ENCODE measurements around the gene FRMD3.

Gene FRMD3

GRCh38 chr9:83471241-83471640, 67.0 kb downstream of the FRMD3 start:
- DNase-seq: no peak

GRCh38 chr9:83469722-83470121, 68.5 kb downstream of the FRMD3 start:
- DNase-seq: no peak

DNA sequence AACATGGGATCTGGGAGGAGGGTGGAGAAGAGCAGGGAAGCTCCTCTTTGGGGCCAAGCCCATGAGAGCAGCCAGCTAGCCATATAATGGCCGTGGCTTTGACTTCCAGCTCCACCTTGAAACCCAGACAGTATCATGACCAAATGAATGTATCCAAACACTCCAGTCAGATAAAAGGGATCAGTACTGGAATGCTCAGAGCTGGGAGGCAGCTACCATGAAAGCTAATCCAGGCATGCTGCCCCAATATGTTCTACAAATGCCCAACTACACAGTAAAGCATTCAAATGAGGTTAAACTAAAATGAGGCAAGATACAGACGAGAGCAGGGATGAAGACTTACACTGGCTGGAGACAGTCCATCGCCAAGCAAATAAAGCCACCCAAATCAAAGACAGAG, 69.4 kb downstream of the FRMD3 start:
- DNase-seq: no peak

- DNase-seq: no peak
Observed at GRCh38 chr9:83466877-83467276, 71.3 kb downstream of the FRMD3 start.

DNA sequence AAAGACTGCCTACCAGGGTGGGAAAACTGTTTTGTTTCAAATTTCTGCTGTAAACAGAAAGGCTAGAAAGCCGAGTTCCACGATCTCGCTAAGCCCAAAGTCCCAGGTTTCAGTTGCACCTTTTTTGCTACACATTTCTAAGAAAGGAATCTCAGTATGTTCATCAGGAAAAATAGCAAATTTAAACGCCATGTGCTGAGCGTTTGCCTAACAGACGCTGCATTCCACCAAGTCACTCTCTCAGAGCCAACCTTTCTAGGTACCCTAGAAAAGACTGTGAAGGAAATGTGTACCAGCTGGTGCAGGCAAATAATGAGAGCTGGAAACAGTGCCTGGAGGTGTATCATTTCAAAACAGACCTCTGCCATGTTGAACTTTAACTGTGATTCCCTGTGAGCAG, 71.8 kb downstream of the FRMD3 start:
- DNase-seq: no peak

- DNase-seq: no peak
Observed at GRCh38 chr9:83459830-83460229, 78.4 kb downstream of the FRMD3 start.

GRCh38 chr9:83458530-83458929, 79.7 kb downstream of the FRMD3 start:
- DNase-seq: no peak

- no peak for DNase-seq
Observed at GRCh38 chr9:83457005-83457404, 81.2 kb downstream of the FRMD3 start.

DNA sequence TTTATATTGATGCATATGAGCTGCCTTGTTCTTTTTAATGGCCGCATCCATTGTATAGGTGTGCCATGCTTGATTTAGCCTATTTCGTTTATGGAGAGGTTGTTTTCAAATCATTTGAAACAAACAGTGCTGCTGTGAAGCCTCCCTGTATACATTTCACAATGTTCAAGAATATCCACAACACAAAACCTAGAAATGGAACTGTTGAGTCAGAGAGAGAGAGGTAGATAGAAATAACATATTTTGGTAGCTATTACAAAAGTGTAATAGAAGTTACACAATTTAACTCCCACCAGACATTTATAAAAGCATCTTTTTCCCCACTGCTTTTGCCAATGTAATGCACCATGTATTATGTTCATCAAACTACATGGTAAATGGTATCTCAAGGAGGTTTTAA, 82.0 kb downstream of the FRMD3 start:
- DNase-seq: no peak

- DNase-seq: no peak
Observed at GRCh38 chr9:83454076-83454475, 84.1 kb downstream of the FRMD3 start.

DNA sequence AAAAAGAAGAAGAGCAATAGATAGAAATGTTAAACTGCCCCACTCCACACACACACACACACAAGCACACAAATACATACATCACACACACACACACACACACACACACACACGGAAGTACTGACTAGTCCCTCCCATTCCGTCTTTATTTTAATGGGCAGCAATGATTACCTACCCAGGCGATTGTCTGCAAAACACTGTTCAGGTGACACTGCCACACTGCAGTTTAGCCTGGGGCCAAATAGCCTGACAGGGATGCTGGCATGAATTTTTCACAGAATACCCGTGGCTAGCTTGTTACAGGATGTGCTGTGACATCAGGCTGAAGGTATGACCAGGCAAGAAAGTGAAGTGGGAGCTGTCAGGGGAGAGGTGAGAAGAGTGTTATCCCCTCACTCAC, 86.9 kb downstream of the FRMD3 start:
- no peak for DNase-seq

DNA sequence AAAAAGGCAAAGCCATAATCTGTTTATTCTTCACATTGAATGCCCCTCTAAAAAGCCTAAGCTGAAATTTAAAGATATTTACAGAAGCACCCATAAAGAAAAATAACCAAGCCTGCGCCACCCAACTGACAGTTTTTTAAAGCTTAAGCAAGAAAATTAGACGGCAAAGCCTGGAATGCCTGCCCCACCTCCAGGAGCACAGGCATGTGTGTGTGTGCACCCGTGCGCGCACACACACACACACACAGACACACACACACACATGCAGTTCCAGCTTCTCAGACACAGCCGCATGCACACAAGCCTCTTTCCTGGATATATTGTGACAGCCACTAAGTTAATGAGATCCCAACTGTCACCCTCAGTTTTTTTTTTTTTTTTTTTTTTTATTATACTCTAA, 88.2 kb downstream of the FRMD3 start:
- no peak for DNase-seq

- no peak for DNase-seq
Observed at GRCh38 chr9:83449166-83449565, 89.0 kb downstream of the FRMD3 start.

DNA sequence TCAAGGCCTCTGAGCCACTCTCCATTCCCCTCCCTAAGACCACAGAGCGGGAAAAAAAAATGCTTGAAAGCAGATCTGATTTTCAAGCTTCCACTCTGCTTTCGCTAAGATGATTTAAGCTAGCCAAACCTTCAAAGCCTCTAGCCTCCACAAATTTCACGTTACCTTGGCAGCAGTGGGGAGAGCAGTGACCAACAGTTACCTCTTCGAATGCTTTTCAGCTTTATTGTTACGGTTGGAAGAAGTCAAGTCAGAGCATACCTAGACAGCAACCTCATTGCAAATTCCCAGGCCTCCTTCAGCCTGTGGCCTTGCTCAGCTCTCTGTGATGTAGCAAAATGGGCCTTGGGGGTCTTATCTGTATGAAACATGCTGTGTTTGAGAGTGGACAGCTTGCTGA, 89.6 kb downstream of the FRMD3 start:
- no peak for DNase-seq

DNA sequence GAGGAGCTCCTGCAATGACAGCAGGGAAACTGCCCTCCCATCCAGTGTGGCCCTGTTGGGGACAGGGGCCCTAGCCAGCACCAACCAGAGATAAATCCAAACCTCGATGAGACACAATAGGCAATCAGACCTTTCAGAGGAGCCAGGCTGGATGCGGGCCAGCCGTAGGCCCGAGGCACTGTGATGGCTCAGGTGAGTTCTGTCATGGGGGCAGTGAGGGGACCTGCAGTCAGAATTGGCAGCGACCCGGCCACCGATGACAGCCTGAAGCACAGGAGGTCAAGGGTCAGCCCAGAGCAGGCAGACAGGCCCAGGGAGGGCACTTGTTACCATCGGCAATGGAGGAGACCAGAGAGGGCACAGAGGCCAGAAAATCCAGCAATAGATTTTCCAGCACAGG, 90.8 kb downstream of the FRMD3 start:
- no peak for DNase-seq

DNA sequence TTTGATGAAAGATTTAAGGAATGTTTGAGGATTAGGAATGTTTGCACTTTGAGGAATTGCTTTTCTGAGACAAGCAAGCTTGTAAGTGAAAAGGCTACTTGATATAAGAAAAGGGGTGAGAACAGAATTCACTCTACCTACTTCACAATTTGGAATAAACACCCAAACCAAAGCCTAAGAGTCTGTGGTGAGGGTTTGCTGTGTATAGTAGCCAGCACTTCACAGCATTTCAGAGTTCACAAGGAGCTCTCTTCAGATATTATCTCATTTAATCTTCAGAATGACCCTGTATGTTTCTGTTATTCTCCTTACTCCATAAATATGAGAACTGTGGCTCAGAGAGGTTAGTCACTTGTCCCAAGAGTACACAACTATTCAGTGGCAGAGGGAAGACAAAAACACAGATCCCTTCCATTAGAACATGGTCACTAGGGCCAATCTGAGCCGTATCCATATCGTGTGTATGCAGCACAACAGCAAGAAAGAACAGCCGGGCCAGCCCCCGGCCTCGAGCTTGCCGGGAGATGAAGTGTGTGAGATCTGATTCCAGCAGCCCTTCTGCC, 92.4 kb downstream of the FRMD3 start:
- DNase-seq: no peak

- DNase-seq: no peak
Observed at GRCh38 chr9:83444110-83444509, 94.1 kb downstream of the FRMD3 start.

- DNase-seq: no peak
Observed at GRCh38 chr9:83441390-83441789, 96.8 kb downstream of the FRMD3 start.

GRCh38 chr9:83440641-83441040, 97.6 kb downstream of the FRMD3 start:
- DNase-seq: no peak

DNA sequence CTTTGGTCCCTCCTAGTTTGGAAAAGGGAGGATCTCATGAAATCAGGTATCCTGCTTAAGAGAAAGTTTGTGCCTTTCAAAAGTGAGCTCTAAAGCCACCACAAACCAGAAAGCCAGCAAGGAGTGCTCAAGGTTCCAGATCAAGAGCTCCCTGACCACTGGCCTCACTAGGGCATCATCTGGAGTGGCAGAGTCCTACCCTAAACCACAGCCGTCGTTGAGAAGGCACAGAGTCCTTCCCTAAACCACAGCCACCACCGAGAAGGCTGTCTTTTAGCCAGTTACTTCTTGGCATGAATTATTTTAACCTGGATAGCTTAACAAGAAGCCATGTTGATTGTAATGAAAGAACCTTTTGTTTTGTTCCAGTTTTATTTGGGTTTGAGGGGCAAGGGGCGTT, 102.9 kb downstream of the FRMD3 start:
- DNase-seq: no peak

- DNase-seq: no peak
Observed at GRCh38 chr9:83434254-83434653, 103.9 kb downstream of the FRMD3 start.

GRCh38 chr9:83433846-83434245, 104.4 kb downstream of the FRMD3 start:
- DNase-seq: no peak

GRCh38 chr9:83432877-83433550, 105.2 kb downstream of the FRMD3 start:
- DNase-seq: no peak

- DNase-seq: no peak
Observed at GRCh38 chr9:83432104-83432627, 106.0 kb downstream of the FRMD3 start.
